Stomach (tissue), 9 donors: ENCODE results near the gene ACTA2. TPM values are rescaled to one million over a fixed set of nuclear protein-coding genes. Genes with fewer than 3 reads are reported as not detected.

ENCODE experiments used
- DNase-seq, 2 donors: peaks; one replicate each; pipeline versions ENCODE4 v3.0.0 to v3.0.0-alpha.2; 2013 to 2019
- H3K27ac ChIP-seq, 5 donors: fragments of 200-600 bp in 4 of 5; sonication (generic) in 4 of 5; one replicate each; pipeline ENCODE4 v1.5.1; 2013 to 2019; ENCODE audit warnings: mild to moderate bottlenecking in 1 of 5, moderate library complexity in 1 of 5
- H3K27me3 ChIP-seq, 3 donors: fragments of 200-600 bp; sonication (generic); one replicate each; pipeline ENCODE4 v1.5.1; 2017 to 2019; ENCODE audit warnings: mixed run types in 1 of 3
- H3K36me3 ChIP-seq, 4 donors: fragments of 200-600 bp; sonication (generic); 1 replicate in 3 of 4; 2 replicates in 1 of 4; pipeline ENCODE4 v1.5.1; 2016 to 2019
- H3K4me1 ChIP-seq, 4 donors: fragments of 200-600 bp; sonication (generic); one replicate each; pipeline ENCODE4 v1.5.1; 2016 to 2019
- H3K4me3 ChIP-seq, 4 donors: fragments of 200-600 bp; sonication (generic) in 3 of 4; one replicate each; pipeline ENCODE4 v1.5.1; 2016 to 2019; ENCODE audit warnings: mild to moderate bottlenecking in 1 of 4
- H3K9me3 ChIP-seq, 4 donors: fragments of 200-600 bp; sonication (generic); one replicate each; pipeline ENCODE4 v1.5.1; 2016 to 2019
- CTCF ChIP-seq, 7 experiments: fragments of 450-650 bp in 4 of 7; fragments of 200-600 bp in 3 of 7; sonication (generic) in 3 of 7; IDR thresholded peaks; one replicate each; pipeline ENCODE4 v1.5.1; 2016 to 2019; ENCODE audit warnings: antibody characterized with exemption in 7 of 7, control low read depth in 2 of 7, mild to moderate bottlenecking in 1 of 7
- EP300 ChIP-seq: sonication (generic); formaldehyde crosslinking; IDR thresholded peaks from one replicate; pipeline ENCODE4 v1.6.1; 2017; ENCODE audit warnings: antibody characterized with exemption
- POLR2A ChIP-seq, 4 donors: fragments of 450-650 bp; IDR thresholded peaks; one replicate each; pipeline ENCODE4 v1.6.1; 2016; ENCODE audit warnings: antibody characterized with exemption in 4 of 4, control low read depth in 2 of 4, mild to moderate bottlenecking in 1 of 4, moderate library complexity in 1 of 4
- POLR2AphosphoS5 ChIP-seq, 3 donors: sonication (generic); formaldehyde crosslinking; IDR thresholded peaks; one replicate each; pipeline ENCODE4 v1.6.1; 2016; ENCODE audit warnings: antibody characterized with exemption in 3 of 3
- intact Hi-C: fragments of 100-400 bp; cut with DNase I; formaldehyde crosslinking; loops from one replicate; pipeline ENCODE4 v1.15.1; 2023; ENCODE audit warnings: low total_unique reads
- polyA plus RNA-seq, 3 donors: library from polyadenylated mRNA; stranded (reverse); fragments of 200-250 nt; gene quantifications; one replicate each; pipeline ENCODE4 v1.2.3, GENCODE V29; 2013
- small RNA-seq, 4 donors: library from RNA; depleted of rRNA; stranded (forward); fragments of <200 nt; gene quantifications; one replicate each; pipeline ENCODE3, GENCODE V24; 2016
- total RNA-seq, 5 donors: library from RNA; depleted of rRNA; stranded (reverse); fragments of >200 nt; gene quantifications; one replicate each; pipeline versions ENCODE4 v1.1.0 to v1.2.3, GENCODE V29; 2014 to 2016
- donor health status: healthy with polysubstance abuse.
- donor health status: Bipolar disorder and iron deficiency.
- donor health status: healthy.

ACTA2 gene
- total and polyA plus RNA-seq, 8 donors, result 233 to 3,169 (median 999) TPM

GRCh38 chr10:88888810-88889445 lies 63.6 kb downstream of the ACTA2 start:
- Histone ChIP-seq H3K36me3 (no peaks in the 10 kb centered on the region), H3K27me3 (no peaks in the 10 kb centered on the region), H3K27ac (no peak overlapping the region), H3K9me3 (no peaks in the 10 kb centered on the region), H3K4me3 (no peak overlapping the region), H3K4me1 (peaks cover 0 to 56% (median 6%) of the 10 kb centered on the region in 4 donors)
- no peak for DNase-seq
- TF ChIP-seq POLR2A (IDR thresholded peaks at IDR 0.05), result no peak
- TF ChIP-seq CTCF (IDR thresholded peaks at IDR 0.05), result no peak
- no peak for TF ChIP-seq EP300
- TF ChIP-seq POLR2AphosphoS5 (IDR thresholded peaks at IDR 0.05), result no peak
- intact Hi-C loops, result loop anchor here (10.0 kb wide), 1 partner anchor 54 kb away; no protein-coding TSS in a partner anchor

- Histone ChIP-seq H3K27me3 (no peaks in the 10 kb centered on the region), H3K4me3 (no peak overlapping the region), H3K27ac (peak overlapping the region in 1 of 5 donors; percentile 8), H3K36me3 (no peaks in the 10 kb centered on the region), H3K9me3 (no peaks in the 10 kb centered on the region), H3K4me1 (peaks cover 4 to 65% (median 16%) of the 10 kb centered on the region in 4 donors)
- no peak for DNase-seq
- TF ChIP-seq POLR2A (IDR thresholded peaks at IDR 0.05) (no peak), CTCF (IDR thresholded peaks at IDR 0.05) (no peak), EP300 (no peak), POLR2AphosphoS5 (IDR thresholded peaks at IDR 0.05) (no peak)
- intact Hi-C loops, result loop anchor here (10.0 kb wide), 1 partner anchor 52 kb away; no protein-coding TSS in a partner anchor
Measured at GRCh38 chr10:88886557-88886956, 66.0 kb downstream of the ACTA2 start.

Small RNA genes within 50 kb of the gene (small RNA-seq; reads per million reads assigned to genes)
- 0 reads per million in 4 donors for gene RF02116

Other genes starting within 250 kb of the ACTA2 start
- not detected for gene LIPK, start 246.5 kb downstream of the ACTA2 start, total RNA-seq
- gene LIPK, start 246.5 kb downstream of the ACTA2 start, polyA plus RNA-seq, result not detected
- gene LIPN, start 192.8 kb downstream of the ACTA2 start, total RNA-seq, result 1 to 10 TPM in 1 of 5 donors, not detected in 4; 1.1 TPM
- not detected for gene LIPN, start 192.8 kb downstream of the ACTA2 start, polyA plus RNA-seq
- gene LIPM, start 150.0 kb downstream of the ACTA2 start, total RNA-seq, result not detected
- not detected for gene LIPM, start 150.0 kb downstream of the ACTA2 start, polyA plus RNA-seq
- 10 to 100 TPM in 3 of 5 donors, 1 to 10 TPM in 2; 6.4 to 63.9 (median 13.8) TPM for gene ANKRD22, start 100.9 kb downstream of the ACTA2 start, total RNA-seq
- 10 to 100 TPM; 35.0 to 45.5 (median 37.9) TPM for gene ANKRD22, start 100.9 kb downstream of the ACTA2 start, polyA plus RNA-seq
- gene STAMBPL1, start 72.5 kb downstream of the ACTA2 start, total RNA-seq, result 10 to 100 TPM in 3 of 5 donors, 1 to 10 TPM in 2; 6.7 to 40.8 (median 10.7) TPM
- gene STAMBPL1, start 72.5 kb downstream of the ACTA2 start, polyA plus RNA-seq, result 1 to 10 TPM; 3.2 to 7.4 (median 5.2) TPM
- gene FAS, start 38.0 kb upstream of the ACTA2 start, total RNA-seq, result 100 to 1,000 TPM in 1 of 5 donors, 10 to 100 TPM in 3, not detected in 1; 19.3 to 107 (median 46.2) TPM
- gene FAS, start 38.0 kb upstream of the ACTA2 start, polyA plus RNA-seq, result 1 to 10 TPM; 5.0 to 8.4 (median 5.6) TPM